Skin of body (tissue), 2 donors: ENCODE results near the gene URB2. TPM values are rescaled to one million over a fixed set of nuclear protein-coding genes. Genes with fewer than 3 reads are reported as not detected.
"Not testable (repeated sequence)": the region's sequence is repeated elsewhere in the genome, so short reads cannot be mapped to it uniquely, and the experiment has no call there.

Experiments used
- DNase-seq: peaks from one replicate; lab custom pipeline; 2025; lab: John Stamatoyannopoulos, UW
- total RNA-seq: library from RNA; depleted of rRNA; stranded (reverse); fragments of >200 nt; gene quantifications from one replicate; pipeline ENCODE4 v1.2.3, GENCODE V29; 2014

The URB2 gene
- 8.5 TPM for total RNA-seq

GRCh38 chr1:229625915-229626831, at the start of gene URB2, which contains the start of gene TAF5L:
Gene URB2 (plus strand): TSS chr1:229626247. CDS start chr1:229627634, 1,387 bp downstream.
Gene TAF5L (minus strand): TSS chr1:229626122. CDS start chr1:229614482, 11,640 bp downstream.
- DNase-seq: peak; percentile 72

- DNase-seq: no peak
These were observed 47.6 kb upstream of the URB2 start for GRCh38 chr1:229578168-229579058.

- peak; percentile 63 for DNase-seq
These were observed 46.9 kb upstream of the URB2 start for GRCh38 chr1:229579059-229579673.

GRCh38 chr1:229581485-229581884, 44.6 kb upstream of the URB2 start:
- no peak for DNase-seq

GRCh38 chr1:229582011-229582694, 43.9 kb upstream of the URB2 start:
- DNase-seq: no peak

DNA sequence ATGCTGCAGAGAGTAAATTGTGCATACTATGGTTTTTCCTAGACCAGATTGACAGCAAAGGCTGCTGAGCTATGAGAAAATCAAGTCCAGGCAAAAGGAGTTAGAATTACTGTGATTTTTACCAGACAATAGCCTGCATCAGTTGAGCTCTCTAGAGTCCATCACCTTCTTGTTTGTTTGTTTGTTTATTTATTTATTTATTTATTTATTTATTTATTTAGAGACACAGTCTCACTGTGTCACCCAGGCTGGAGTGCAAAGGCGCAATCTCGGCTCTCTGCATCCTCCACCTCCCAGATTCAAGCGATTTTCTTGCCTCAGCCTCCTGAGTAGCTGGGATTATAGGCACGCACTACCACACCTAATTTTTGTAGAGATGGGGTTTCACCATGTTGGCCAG, 43.3 kb upstream of the URB2 start:
- DNase-seq: no peak

GRCh38 chr1:229585338-229585737, 40.7 kb upstream of the URB2 start:
- DNase-seq: no peak

GRCh38 chr1:229590119-229590518, 35.9 kb upstream of the URB2 start:
- no peak for DNase-seq

DNA sequence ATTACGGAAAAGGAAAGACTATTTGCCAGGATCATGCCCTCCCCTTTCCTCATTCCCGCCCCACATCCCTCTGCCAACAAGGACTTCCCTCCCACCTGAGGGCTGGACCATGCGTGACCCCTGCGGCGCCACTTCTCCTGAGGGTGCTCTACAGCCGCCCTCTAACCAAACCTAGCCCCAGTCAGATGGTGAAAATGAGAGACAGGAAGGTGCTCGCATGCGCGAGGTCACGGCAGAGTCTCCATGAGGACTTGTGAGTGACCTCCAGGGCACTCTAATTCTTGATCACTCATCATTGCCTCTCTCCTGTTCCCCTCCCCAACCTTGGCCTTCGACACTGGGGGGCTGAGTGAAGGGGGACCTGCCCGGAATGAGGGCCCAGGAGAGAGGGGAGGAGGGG, 32.2 kb upstream of the URB2 start:
- no peak for DNase-seq

DNA sequence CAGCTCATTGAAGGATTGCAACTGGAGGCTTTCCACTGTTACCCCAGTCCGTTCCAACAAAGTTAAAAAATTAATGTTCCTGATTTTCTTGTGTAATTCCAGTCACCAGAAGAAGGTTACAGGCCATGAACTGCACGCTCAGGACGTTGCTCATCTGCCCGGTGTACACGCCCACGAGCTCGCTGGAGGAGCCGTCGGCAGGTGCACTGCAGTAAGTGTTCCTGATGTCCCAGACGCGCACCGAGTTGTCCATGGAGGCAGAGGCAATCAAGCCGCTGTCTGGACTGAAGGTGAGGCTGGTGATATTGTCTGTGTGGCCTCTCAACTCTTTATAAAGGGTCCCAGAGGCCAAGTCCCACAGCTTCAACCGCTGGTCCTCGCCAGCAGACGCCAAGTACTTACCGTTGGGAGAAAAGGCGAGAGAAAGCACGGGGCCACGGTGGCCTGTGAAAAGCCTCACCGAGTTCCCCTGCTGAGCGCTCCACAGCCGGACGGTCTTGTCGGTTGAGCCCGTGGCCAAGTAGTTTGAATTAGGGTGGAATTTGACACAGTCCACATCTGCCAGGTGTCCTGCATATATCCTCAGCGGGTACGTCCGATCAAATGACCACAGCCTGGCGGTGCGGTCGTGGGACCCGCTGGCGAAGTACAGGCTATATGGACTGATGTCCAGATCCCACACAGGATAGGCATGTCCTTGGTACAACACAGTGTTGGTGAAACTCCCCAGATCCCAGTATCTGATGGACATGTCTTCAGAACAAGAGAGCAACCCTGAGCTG, 31.6 kb upstream of the URB2 start:
- no peak for DNase-seq

DNA sequence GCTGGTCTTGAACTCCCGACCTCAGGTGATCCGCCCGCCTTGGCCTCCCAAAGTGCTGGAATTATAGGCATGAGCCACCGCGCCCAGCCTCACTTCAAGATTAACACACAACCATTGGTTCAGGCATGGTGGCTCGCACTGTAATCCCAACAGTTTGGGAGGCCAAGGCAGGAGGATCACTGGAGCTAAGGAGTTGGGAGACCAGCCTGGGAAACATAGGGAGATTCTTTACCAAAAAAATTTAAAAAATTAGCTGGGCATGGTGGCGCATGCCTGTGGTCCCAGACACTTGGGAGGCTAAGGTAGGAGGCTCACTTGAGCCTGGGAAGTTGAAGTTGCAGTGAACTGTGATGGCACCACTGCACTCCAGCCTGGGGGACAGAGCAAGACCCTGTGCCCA, 30.2 kb upstream of the URB2 start:
- DNase-seq: not testable (repeated sequence)

GRCh38 chr1:229596925-229597699, 28.9 kb upstream of the URB2 start:
- DNase-seq: no peak

DNA sequence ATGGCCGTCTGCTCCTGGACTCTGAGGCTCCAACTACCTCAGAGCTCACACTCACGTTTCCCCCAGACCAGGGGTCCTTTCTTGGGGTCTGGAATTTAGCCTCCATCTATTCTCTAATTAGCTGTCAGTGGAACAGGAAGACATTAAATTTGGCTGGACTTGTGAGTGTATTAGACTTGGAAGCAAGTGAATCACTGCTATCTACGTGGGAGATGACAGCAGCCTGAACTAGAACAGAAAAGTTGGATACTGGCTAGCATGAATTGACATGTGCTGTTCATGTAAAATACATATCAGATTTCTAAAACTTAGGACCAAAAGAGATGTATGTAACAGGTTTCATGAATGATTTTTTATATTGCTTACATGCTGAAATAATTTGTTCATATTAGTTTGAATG, 28.2 kb upstream of the URB2 start:
- DNase-seq: no peak

DNA sequence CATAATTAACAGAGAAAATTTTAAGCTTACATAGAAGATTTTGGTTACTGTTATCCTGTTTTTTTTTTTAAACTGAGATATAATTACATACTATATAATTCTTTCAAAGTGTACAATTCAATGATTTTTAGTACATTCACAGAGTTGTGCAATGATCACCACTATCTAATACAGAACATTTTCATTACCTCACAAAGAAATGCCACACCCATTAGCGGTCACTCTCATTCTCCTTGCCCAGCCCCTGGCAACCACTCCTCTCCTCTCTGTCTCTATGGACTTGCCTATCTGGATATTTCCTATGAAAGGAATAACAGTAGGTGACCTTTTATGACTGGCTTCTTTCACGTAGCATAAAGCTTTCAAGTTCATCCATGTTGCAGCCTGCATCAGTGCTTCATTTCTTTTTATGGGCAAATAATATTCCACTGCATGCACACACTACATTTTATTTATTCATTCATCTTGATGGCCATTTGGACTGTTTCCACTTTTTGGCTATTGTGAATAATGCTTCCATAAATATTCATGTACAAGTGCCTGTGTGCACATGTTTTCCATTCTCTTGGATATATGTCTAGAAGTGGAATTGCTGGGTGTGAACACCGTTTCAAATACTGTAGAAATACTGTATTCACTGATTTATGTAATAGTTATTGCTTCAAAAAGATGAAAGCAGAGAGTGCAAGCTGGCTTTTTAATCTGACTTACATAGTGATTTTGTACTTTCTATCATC, 26.7 kb upstream of the URB2 start:
- no peak for DNase-seq

DNA sequence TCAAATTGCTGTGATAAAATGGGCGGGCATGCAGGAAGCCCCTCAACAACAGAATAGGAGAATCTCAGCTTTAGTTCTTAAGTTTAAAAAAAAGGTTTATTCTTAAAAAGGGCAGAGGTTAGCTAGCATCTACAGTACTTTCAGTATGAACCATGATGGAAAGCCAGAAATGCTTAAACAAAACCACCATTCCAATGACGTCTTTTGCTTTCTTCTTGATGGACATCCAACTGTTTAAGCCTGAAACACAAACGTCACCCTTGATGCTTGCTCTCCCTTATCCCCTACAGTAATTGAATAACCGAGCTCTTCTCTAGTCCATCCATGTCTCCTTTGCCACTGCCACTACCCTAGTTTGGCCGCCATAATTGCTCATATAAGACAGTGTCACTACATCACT, 25.8 kb upstream of the URB2 start:
- DNase-seq: no peak

- no peak for DNase-seq
These were observed 22.6 kb upstream of the URB2 start for GRCh38 chr1:229603371-229604005.

- no peak for DNase-seq
These were observed 18.7 kb upstream of the URB2 start for GRCh38 chr1:229607370-229607769.

GRCh38 chr1:229608590-229608989, 17.5 kb upstream of the URB2 start:
- DNase-seq: no peak
